Inflammatory macrophage treated with lipopolysaccharide for 4 hours (primary cell): ENCODE results near the gene PROSER2.
"Not testable (repeated sequence)": the region's sequence is repeated elsewhere in the genome, so short reads cannot be mapped to it uniquely, and the experiment has no call there.

ENCODE experiments used
- DNase-seq: peaks from one replicate; pipeline ENCODE4 v3.0.0-alpha.2; 2020

The PROSER2 gene

DNA sequence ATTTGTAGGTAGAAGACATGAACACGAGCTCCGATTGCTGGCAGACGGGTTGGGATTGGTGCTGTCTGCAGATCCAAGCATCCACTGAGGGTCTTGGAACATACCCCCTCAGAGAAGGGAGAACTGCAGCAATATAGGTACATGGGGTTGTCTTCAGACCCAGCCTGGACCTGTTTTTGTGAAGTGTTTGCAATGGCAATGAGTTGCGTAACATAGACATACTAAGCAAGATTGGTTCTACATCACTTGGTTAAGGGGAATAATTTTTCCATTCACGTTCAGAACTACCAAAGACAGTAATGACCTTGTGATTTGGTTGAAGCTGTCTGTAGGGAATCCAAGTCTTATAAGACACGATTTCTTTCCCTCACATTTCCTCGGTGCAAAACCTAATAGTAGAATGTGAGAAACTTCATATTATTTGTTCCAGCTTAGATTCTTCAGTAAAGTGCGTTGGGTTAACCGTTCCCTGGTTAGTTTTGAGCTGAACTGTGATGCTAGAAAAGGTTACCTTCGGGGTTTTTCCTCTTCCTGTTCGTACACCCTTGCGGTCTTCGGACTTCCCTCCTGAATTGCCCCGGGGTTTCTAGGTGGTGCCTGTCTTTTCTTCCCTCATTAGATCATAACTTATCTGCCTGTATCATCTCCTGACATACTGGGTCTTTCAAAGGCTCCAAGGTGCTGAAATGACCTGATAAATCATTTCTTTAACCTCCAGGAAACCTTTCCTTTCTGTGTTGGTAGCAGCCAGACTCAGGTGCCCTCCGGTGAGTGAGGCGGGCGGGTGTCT lies 14.4 kb downstream of the PROSER2 start:
- no peak for DNase-seq

- DNase-seq: no peak
Observed at GRCh38 chr10:11838298-11838852, 15.2 kb downstream of the PROSER2 start.

DNA sequence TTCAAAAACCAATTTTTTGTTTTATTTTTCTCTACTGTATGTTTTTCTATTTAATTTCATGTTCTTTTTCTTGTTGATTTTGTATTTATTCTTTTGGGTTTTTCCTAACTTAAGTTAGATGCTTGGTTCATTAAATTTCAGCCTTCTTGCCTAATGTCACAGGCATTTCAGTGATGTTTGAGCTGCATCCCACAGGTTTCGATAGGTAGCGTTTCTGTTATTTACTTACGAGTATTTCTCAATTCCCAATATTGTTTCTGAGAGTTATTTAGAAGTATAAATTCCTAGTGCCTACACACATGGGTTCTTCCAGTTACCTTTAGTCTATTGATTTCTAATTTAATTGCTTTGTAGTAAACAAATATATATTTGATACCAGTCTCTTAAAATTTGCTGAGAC lies 18.2 kb downstream of the PROSER2 start:
- no peak for DNase-seq

DNA sequence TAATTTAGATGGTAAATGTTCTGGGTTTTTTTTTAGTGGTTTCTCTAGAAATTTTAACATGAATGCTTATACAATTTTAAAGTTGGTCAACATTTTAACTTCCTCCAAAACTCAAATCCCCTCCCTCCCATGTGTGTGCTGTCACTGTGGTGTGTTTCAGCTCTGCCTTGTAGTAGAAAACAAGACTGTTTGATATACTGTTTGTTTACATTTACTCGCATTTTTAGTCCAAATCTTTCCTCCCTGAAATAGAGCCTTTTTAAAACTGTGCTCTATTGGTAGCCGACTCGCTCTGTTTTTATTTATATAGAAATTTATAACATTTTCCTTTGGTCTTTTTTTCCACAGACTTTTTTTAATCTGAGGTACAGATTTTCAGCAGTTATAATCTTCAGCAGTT lies 19.3 kb downstream of the PROSER2 start:
- no peak for DNase-seq

DNA sequence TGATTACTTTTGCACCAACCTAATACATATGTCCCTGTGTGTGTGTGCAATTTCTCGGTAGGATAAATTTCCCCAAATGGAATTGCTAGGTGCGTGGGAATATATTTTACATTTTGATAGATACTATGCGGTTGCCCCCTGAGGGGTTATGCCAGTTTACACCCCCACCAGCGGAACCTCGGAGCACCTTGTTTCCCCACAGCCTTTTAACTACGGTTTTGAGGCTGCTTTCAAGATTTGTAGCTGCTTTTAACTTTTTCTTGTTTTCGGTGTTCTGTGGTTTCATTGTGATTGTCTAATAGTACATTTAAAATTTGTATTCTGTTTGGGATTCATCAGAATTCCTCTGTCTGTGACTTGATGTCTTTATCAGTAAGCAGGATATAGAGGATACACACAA lies 22.0 kb downstream of the PROSER2 start:
- no peak for DNase-seq

- no peak for DNase-seq
Observed at GRCh38 chr10:11846542-11846941, 23.4 kb downstream of the PROSER2 start.

DNA sequence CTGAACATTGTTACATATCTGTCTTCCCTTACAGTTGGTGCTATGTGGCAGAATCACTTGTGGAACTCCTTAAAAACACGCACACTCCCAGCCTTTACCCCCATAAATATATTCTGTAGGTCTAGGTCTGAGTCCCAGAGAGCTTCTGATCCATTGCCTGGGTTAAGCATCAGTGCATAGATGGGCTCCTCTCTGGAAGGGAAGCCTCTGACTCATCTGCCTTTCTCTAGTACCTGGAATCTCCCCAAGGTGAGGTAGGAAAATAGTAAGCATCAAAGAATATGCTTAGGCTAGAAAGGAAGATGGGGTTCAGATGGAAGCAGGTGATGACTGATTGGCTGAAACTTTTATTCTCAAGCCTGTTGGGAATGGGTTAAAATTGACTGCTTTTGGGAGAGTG lies 26.1 kb downstream of the PROSER2 start:
- DNase-seq: no peak

DNA sequence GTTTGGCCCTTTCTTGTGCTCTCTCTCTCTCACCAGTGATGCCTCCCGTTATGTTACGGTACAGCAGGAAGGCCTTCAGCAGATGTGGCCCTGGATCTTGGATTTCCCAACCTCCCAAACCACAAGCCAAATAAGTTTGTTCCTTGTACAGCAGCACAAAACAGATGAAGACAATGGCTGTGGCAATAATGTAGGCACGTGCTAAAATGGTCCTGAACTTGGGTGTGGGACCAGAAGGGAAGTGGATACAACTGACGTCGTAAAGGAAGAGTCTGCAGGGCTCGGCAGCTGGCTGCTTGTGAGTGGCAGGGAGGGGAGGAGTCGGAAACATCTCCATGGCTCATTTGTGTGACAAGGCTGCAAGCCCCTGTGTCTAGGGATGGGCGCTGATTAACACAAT lies 26.8 kb downstream of the PROSER2 start:
- peak; percentile 74 for DNase-seq

- no peak for DNase-seq
Observed at GRCh38 chr10:11851910-11852309, 28.8 kb downstream of the PROSER2 start.

GRCh38 chr10:11852637-11853036 lies 29.5 kb downstream of the PROSER2 start:
- DNase-seq: not testable (repeated sequence)

GRCh38 chr10:11853468-11853867 lies 30.3 kb downstream of the PROSER2 start:
- DNase-seq: no peak

DNA sequence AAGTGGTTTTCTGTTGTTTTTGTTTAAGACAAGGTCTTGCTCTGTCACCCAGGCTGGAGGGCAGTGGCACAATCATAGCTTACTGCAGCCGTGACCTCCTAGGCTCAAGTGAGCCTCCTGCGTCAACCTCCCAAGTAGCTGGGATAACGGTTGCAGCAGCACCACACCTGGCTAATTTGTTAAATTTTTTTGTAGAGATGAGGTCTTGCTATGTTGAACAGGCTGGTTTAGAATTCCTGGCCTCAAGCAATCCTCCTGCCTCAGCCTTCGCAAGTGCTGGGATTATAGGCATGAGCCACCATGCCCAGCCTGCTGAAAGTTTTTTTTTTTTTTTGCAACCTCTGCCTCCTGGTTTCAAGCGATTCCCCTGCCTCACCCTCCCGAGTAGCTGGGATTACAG lies 31.1 kb downstream of the PROSER2 start:
- no peak for DNase-seq

DNA sequence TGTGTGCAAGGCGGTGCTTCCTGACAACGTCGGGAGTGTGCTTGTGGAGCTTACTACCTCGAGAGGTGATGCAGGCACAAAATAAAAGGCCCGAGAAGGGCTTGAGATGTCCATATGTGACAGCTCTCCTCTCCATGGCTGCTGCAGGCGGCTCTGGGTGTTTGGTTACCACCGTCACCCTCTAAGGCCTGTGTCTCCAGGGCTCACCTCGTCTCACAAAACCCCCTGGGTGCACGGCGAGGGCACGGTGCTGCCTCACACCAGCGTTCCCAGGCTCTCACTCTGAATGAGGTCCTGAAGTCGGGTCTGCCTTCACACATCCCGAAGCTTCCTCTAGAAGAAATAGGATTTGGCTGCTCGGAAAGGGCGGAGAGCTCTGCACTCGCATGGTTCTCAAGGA lies 32.9 kb downstream of the PROSER2 start:
- no peak for DNase-seq

DNA sequence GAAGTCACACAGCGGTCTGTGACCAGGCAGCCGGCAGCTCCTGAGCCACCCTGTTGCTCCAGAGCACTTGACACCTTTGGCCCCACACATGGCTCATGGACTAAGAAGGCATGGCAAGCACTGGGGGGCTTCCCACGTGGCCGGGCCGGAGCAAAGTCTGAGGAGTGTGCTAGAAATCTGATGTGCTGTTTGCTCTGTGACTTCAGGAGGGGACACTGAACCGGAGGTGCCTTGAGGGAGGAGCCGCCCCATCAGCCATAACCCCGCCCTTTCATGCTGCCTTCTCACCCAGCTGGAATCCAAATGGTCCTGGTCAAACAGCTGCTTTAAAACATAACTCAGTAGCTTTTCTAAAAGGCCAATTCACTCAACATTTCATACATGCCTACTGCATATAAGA lies 33.5 kb downstream of the PROSER2 start:
- DNase-seq: no peak

DNA sequence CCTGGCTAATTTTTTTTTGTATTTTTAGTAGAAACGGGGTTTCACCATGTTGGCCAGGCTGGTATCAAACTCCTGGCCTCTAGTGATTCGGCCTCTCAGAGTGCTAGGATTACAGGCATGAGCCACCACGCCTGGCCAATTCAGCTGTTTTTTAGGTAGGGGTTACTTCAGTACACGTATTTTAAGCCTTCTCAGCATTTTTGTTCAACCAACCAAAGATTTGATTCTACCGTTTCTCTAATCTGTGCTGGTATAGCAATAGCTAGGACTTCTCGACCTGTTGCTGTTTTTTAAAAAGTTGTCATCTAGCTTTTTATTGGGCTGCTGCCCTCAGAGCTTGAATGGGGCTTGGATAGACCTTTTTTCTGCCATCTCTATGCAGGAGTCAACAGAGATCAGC lies 34.9 kb downstream of the PROSER2 start:
- DNase-seq: no peak

DNA sequence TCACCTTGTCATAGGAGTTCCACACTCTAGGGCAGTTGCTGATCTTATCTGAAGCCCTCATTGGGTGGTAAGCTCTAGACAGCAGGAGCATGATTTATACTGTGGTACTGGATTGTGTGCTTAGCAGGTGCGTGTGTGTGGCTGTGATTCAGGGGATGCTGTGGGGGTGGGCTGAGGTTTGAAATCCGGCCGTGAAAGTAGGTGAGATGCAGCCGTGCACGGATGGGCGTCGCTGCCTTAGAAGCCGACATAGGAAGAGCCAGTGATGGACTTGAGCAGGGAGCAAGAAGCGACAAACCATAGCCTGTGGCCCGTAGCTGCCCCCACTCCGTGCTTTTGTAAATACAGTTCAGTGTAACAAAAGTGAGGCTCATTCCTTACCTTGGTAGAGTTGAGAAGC lies 38.2 kb downstream of the PROSER2 start:
- DNase-seq: no peak

GRCh38 chr10:11861811-11862428 lies 38.8 kb downstream of the PROSER2 start:
- DNase-seq: no peak

GRCh38 chr10:11863353-11864109 lies 40.4 kb downstream of the PROSER2 start:
- DNase-seq: no peak

- no peak for DNase-seq
Observed at GRCh38 chr10:11864727-11865126, 41.6 kb downstream of the PROSER2 start.

DNA sequence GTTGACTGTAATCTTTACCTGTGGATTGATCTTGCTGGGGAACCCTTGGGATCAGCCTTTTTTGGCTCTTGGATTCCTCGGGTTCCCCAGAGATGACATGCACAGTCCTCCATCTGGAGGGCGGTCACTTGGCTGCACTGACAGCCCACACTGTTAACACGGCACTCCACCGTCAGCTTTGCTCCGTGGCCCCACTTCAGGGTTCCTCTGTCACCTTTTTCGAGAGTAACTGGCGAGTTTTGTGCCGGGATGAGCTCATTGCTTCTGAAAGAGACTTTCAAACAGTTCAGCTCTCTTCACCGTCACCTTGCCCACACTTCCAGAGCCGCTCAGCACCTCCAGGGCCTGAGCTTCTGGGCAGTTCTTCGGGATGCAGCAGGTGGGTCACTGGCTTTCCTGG lies 42.4 kb downstream of the PROSER2 start:
- DNase-seq: no peak

DNA sequence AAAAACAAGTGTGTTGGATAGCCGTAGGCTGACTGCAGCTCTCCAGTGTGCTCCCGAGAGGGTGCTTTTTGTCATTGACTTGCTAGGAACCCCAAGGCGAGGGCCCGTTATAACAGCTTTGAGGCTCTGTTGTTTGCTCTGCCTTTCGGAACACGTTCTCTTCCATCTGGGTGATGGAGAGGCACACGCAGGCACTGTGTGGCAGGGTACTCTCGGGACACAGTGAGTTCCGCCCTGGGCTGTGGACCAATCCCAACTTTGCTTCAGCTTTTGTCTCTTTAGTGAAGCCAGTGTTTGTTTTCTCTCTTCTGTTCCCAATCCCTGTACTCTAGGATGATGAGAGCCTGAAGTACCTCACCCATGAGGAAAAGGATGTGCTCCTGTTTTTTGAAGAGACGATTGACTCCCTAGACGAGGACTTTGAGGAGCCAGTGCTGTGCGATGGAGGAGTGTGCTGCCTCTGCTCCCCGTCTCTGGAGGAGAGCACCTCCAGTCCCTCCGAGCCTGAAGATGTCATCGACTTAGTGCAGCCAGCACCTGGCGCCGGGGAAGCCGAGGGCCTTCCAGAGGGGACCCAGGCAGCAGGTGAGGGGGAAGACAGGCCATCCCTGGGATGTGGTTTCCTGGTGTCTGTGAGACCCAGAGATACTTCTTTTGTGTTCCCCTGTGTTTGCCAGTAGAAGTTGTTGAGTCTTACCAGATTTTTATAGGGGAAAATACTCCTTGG lies 43.2 kb downstream of the PROSER2 start:
- no peak for DNase-seq

GRCh38 chr10:11869219-11869618 lies 46.1 kb downstream of the PROSER2 start:
- no peak for DNase-seq
